Superior temporal gyrus (tissue), 1 donor: Measurements from ENCODE around the gene COA8.

Source experiments
- DNase-seq: peaks from one replicate; pipeline ENCODE4 v3.0.0-alpha.2; 2016; ENCODE audit errors: extremely low spot score

COA8 gene

GRCh38 chr14:103623308-103623707 is 60.5 kb downstream of the COA8 start:
- no peak for DNase-seq

DNA sequence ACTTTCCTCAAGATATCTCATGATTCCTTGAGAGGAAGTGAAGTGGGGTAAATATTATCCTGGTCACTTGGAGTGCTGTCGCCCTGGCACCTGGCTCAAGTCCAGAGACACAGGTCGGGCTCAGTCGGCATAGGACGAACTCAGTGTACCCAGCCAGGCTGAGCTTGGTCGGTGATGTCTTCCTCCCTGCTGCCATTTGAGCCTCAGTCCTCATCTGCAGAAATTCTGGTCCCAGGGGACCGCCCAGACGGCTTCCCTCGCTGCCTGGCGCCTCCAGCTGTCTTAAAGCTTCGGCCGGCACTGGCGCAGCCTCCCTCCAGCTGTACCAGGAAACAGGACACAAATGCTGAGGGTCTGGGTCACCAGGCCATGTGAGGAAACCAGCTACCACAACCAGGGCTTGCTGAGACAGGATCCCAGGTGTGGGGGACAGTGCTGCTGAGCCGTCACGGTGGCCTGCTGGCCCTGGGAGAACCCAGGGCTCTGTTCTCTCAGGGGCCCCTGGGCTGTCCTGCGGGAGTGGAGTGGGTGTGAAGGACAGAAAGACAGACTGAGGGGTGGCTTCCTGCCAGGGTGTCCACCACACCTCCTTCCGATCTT is 61.2 kb downstream of the COA8 start:
- no peak for DNase-seq

DNA sequence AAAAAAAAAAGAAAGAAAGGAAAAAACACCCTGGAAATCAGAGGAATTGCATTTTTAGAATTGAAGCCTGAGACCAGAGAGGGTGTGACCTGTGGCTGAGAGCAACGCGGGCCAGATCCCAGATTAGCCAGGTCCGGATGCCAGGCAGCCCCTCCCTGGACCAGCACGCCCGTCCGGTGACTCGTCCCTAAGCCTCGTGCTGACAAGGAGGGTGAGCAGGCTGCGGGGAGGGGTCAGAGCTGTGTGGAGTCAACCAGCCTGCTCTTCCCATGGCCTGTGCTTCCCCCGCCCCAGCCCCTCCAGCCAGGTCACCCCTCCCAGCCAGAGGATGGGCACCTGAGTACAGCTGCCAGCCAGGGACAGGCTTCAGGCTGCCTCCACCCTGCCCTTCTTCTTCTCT is 62.1 kb downstream of the COA8 start:
- no peak for DNase-seq

GRCh38 chr14:103625356-103626095 is 62.8 kb downstream of the COA8 start:
- no peak for DNase-seq

DNA sequence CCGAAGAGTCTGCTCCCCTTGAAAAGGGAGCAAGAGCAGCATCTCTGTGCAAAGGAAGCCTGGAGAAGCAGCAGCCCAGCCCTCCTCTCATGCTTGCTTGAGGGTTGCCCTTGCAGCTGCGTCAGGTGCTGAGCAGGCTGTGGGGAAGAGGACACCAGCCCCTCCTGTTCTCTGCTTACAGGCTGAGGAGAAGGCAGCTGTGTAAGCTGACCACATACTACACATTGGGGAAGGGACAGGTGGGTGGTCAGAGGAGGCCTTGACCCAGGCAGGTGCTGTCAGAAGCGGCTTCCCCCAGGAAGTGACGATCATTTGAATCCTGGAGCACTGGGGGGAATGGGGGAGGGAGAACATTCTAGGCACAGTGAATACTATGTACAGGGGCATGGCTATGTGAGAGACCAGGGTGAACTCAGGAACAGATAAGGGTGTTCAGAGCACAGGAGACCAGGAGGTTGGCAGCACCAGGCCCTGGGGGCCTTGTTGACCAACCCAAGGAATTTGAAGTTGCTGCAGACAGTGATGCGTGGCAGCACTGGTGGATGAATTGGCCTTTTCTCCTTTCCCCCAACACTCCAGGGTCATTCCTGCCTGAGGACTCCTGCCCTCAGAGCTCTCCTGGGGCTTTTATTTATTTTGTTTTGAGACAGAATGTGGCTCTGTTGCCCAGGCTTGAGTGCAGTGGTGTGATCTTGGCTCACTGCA is 63.5 kb downstream of the COA8 start:
- no peak for DNase-seq

DNA sequence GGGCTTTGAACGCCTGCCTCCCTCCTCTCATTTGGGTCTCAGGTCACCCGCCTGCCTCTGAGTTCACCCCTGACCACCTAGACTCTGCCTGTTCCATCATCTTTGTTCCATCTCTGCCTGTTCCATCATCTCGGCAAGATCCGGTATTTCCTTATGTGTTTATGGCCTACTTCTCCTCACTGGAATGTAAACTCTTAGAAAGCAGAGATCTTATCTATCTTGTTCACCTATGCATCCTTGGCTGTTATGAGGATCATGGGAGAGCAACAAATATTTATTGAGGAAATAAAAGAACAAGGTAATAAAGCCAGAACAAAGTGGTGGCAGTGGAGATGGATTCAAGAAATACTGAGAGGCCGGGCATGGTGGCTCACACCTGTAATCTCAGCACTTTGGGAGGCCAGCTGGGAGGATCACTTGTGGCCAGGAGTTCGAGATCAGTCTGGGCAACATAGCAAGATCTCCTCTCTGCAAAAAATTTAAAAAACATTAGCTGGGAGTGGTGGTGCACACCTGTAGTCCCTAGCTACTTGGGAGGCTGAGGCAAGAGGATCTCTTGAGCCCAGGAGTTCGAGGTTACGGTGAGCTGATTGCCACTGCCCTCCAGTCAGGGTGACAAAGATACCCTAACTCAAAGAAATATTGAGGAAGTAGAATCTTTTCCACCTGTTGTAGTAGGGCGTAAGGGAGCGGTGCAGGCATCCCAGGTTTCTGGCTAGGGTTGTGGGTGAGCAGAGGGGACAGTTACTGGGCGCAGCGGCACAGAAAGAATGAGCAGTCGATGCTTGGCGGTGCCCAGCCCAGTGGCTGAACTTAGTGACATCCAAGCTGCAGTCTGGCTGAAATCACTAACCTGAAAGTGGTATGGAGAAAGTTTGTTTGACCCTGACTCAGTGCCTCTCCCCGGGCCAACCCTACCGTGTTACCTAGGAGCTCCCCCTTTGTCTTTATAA is 64.6 kb downstream of the COA8 start:
- no peak for DNase-seq

- DNase-seq = no peak
Measured at GRCh38 chr14:103628221-103628683, 65.5 kb downstream of the COA8 start.

GRCh38 chr14:103628684-103629502 is 66.1 kb downstream of the COA8 start, which contains the start of gene KLC1:
KLC1 (plus strand) TSS chr14:103629211; CDS start chr14:103654565, 25,354 bp downstream.
- peak; percentile 78 for DNase-seq

GRCh38 chr14:103629503-103630121 is 66.9 kb downstream of the COA8 start:
- no peak for DNase-seq

GRCh38 chr14:103630364-103631108 is 67.8 kb downstream of the COA8 start:
- peak; percentile 34 for DNase-seq

DNA sequence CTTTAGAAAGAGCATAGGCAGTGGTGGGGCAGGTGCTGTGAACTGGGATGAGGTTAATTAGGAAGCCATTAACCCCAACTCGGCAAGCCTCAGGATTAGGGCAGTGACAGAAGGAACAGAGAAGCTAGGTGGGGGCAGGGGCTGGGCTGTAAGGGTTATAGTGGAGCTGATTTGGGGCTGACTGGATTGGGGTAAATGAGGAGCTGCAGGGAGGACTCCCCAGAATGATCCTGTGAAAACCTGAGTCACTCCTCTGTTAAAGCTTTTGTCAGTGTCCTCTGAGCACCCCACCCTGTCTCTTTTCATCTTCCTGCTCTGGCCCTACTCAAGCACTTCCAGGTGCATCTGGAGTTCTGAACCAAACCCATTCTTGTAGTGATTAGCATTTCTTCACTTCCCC is 70.6 kb downstream of the COA8 start:
- no peak for DNase-seq

DNA sequence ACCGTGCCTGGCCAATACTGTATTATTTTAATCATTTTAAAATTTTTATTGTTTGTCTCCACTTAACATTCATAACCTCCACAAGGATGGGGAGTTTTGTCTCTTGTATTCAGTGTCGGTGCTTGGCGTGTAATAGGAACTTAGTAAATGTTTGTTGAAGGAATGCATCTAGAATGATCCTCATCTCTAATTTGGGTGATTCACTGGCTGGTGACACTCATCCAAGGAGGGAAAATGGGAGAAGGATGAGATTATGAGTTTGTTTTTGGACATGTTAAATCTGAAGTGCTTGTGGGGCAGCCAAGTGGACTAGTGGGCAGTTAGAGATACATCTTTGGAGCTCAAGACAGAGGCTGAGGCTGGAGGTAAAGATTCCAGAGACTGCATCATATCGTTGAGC is 71.4 kb downstream of the COA8 start:
- no peak for DNase-seq

GRCh38 chr14:103638594-103638993 is 75.8 kb downstream of the COA8 start:
- no peak for DNase-seq
